22Rv1 (cell line): Measurements from ENCODE around the gene TRIM33.

ENCODE experiments used
- ZFX ChIP-seq: fragments of 450-650 bp; IDR thresholded peaks from 2 replicates; pipeline ENCODE4 v1.6.1; 2017; ENCODE audit warnings: antibody characterized with exemption, borderline replicate concordance
- TF ChIP-seq, protein P1 (sequence below): fragments of 450-650 bp; IDR thresholded peaks from 2 replicates; pipeline ENCODE4 v1.5.1; 2017; ENCODE audit warnings: mild to moderate bottlenecking

DNA sequence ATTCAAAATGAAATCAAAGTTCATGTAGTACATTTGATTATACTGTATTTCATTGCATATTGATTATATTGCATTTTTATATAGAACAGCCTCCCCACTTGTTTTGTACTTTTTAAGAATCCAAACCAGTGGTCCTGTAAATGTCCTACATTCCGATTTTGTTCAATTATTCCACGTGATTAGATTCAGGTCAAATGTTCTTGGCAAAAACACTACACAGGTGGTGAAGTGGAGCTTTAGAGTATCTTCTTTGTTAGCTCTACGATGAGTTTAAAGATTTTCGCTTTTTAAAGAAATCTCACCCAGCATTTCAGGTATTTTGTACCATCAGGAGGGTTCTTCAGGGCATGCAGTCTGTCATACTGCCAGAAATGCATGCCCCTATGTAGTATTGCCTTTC, 120.6 kb downstream of the TRIM33 start:
- TF ChIP-seq, protein P1, sequence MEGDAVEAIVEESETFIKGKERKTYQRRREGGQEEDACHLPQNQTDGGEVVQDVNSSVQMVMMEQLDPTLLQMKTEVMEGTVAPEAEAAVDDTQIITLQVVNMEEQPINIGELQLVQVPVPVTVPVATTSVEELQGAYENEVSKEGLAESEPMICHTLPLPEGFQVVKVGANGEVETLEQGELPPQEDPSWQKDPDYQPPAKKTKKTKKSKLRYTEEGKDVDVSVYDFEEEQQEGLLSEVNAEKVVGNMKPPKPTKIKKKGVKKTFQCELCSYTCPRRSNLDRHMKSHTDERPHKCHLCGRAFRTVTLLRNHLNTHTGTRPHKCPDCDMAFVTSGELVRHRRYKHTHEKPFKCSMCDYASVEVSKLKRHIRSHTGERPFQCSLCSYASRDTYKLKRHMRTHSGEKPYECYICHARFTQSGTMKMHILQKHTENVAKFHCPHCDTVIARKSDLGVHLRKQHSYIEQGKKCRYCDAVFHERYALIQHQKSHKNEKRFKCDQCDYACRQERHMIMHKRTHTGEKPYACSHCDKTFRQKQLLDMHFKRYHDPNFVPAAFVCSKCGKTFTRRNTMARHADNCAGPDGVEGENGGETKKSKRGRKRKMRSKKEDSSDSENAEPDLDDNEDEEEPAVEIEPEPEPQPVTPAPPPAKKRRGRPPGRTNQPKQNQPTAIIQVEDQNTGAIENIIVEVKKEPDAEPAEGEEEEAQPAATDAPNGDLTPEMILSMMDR = no peak
- TF ChIP-seq ZFX = no peak
